WTC11 (cell line): ENCODE results near the gene PLXNA2. TPM values are rescaled to one million over a fixed set of nuclear protein-coding genes. Genes with fewer than 3 reads are reported as not detected.

Experiments
- ATAC-seq: fragments of 200-7000 bp; cut with Tn5 transposase; 2 replicates; pipeline ENCODE4 v1.10.0; 2021; ENCODE audit warnings: mild to moderate bottlenecking, moderate library complexity
- CTCF ChIA-PET: fragments of 300-600 bp; sonication (Branson Sonifier 250); formaldehyde crosslinking; loops from one replicate; lab custom pipeline; 2021; ENCODE audit warnings: antibody characterized with exemption; lab: Charles Lee
- POLR2A ChIA-PET: fragments of 350-600 bp; sonication (Branson Sonifier 250); formaldehyde crosslinking; loops from one replicate; lab custom pipeline; 2021; ENCODE audit warnings: antibody characterized with exemption; lab: Charles Lee
- DNase-seq: peaks from one replicate; pipeline ENCODE4 v3.0.0; 2021; ENCODE audit warnings: low spot score
- H3K27ac Mint-ChIP-seq: 2 replicates; pipeline ENCODE4 v1.8.0; 2021; ENCODE audit warnings: mixed read lengths
- H3K27me3 Mint-ChIP-seq: 2 replicates; pipeline ENCODE4 v1.8.0; 2021; ENCODE audit warnings: low read depth, mild to moderate bottlenecking, moderate library complexity, mixed read lengths
- H3K36me3 Mint-ChIP-seq: 2 replicates; pipeline ENCODE4 v1.8.0; 2021; ENCODE audit warnings: mixed read lengths
- H3K4me1 Mint-ChIP-seq: 2 replicates; pipeline ENCODE4 v1.8.0; 2022; ENCODE audit warnings: mixed read lengths
- H3K4me3 Mint-ChIP-seq: 2 replicates; pipeline ENCODE4 v1.8.0; 2021; ENCODE audit warnings: mild to moderate bottlenecking, moderate library complexity, mixed read lengths
- H3K9me3 Mint-ChIP-seq: 2 replicates; pipeline ENCODE4 v1.8.0; 2021; ENCODE audit warnings: mixed read lengths
- AFF4 ChIP-seq: sonication (generic); formaldehyde crosslinking; IDR thresholded peaks from 2 replicates; pipeline ENCODE4 v1.8.1; 2023; ENCODE audit warnings: mild to moderate bottlenecking, missing genetic modification reagents, borderline replicate concordance
- E2F1 ChIP-seq: sonication (generic); formaldehyde crosslinking; IDR thresholded peaks from 2 replicates; pipeline ENCODE4 v1.8.0; 2022; ENCODE audit warnings: mild to moderate bottlenecking, missing genetic modification reagents
- GTF2I ChIP-seq: fragments of 250-450 bp; sonication (Bioruptor Pico); conservative IDR thresholded peaks from 2 replicates; pipeline ENCODE4 v1.4.0; 2021; ENCODE audit warnings: mild to moderate bottlenecking
- HMGA2 ChIP-seq: fragments of 250-450 bp; sonication (Bioruptor Pico); IDR thresholded peaks from 2 replicates; pipeline ENCODE4 v1.4.0; 2021; ENCODE audit warnings: mild to moderate bottlenecking, moderate library complexity
- JAZF1 ChIP-seq: fragments of 250-450 bp; sonication (Bioruptor Pico); IDR thresholded peaks from 2 replicates; pipeline ENCODE4 v1.9.0; 2021; ENCODE audit warnings: moderate library complexity, mild to moderate bottlenecking, inconsistent platforms
- NFE2L1 ChIP-seq: sonication (generic); formaldehyde crosslinking; IDR thresholded peaks from 2 replicates; pipeline ENCODE4 v1.8.1; 2023; ENCODE audit warnings: missing genetic modification reagents
- PRDM15 ChIP-seq: sonication (generic); formaldehyde crosslinking; IDR thresholded peaks from 2 replicates; pipeline ENCODE4 v1.8.0; 2022; ENCODE audit warnings: missing genetic modification reagents
- PREB ChIP-seq: sonication (generic); formaldehyde crosslinking; IDR thresholded peaks from 2 replicates; pipeline ENCODE4 v1.8.1; 2022; ENCODE audit warnings: mild to moderate bottlenecking, missing genetic modification reagents, moderate library complexity, borderline replicate concordance
- USF1 ChIP-seq: sonication (generic); formaldehyde crosslinking; IDR thresholded peaks from 2 replicates; pipeline ENCODE4 v1.8.0; 2022; ENCODE audit warnings: mild to moderate bottlenecking, missing genetic modification reagents
- ZBTB21 ChIP-seq: sonication (generic); formaldehyde crosslinking; IDR thresholded peaks from 2 replicates; pipeline ENCODE4 v1.8.1; 2023; ENCODE audit warnings: mild to moderate bottlenecking, missing genetic modification reagents, borderline replicate concordance
- ZNF121 ChIP-seq: sonication (generic); formaldehyde crosslinking; IDR thresholded peaks from 2 replicates; pipeline ENCODE4 v1.8.0; 2023; ENCODE audit warnings: missing genetic modification reagents
- ZNF138 ChIP-seq: sonication (generic); formaldehyde crosslinking; conservative IDR thresholded peaks from 2 replicates; pipeline ENCODE4 v1.8.1; 2022; ENCODE audit warnings: mild to moderate bottlenecking, moderate library complexity, missing genetic modification reagents
- ZNF219 ChIP-seq: sonication (generic); formaldehyde crosslinking; IDR thresholded peaks from 2 replicates; pipeline ENCODE4 v1.8.0; 2023; ENCODE audit warnings: missing genetic modification reagents, mild to moderate bottlenecking, borderline replicate concordance
- ZNF263 ChIP-seq: sonication (generic); formaldehyde crosslinking; IDR thresholded peaks from 2 replicates; pipeline ENCODE4 v1.8.1; 2022; ENCODE audit warnings: low read depth, mild to moderate bottlenecking, moderate library complexity, missing genetic modification reagents
- ZNF396 ChIP-seq: fragments of 250-450 bp; sonication (Bioruptor Pico); IDR thresholded peaks from 2 replicates; pipeline ENCODE4 v1.8.0; 2021; ENCODE audit warnings: mild to moderate bottlenecking, moderate library complexity, borderline replicate concordance
- total RNA-seq: library from RNA; stranded (reverse); gene quantifications from 3 replicates; pipeline ENCODE4 v1.2.3, GENCODE V29; 2021
- TF ChIP-seq, protein P1 (sequence below): sonication (generic); formaldehyde crosslinking; IDR thresholded peaks from 2 replicates; pipeline ENCODE4 v1.8.1; 2023; ENCODE audit warnings: mild to moderate bottlenecking, moderate library complexity, missing genetic modification reagents
- TF ChIP-seq, protein P2 (sequence below): sonication (generic); formaldehyde crosslinking; IDR thresholded peaks from 2 replicates; pipeline ENCODE4 v1.8.1; 2022; ENCODE audit warnings: low read depth, missing genetic modification reagents, borderline replicate concordance
- TF ChIP-seq, protein P3 (sequence below): sonication (generic); formaldehyde crosslinking; IDR thresholded peaks from 2 replicates; pipeline ENCODE4 v1.8.0; 2022; ENCODE audit warnings: mild to moderate bottlenecking, missing genetic modification reagents

Gene PLXNA2
- total RNA-seq, 1 experiment from 2014 or later: 4.2 TPM

- DNase-seq: no peak
- H3K4me1 Mint-ChIP-seq: peaks cover 5% of the 10 kb centered on the region
- H3K9me3 Mint-ChIP-seq: peaks cover 16% of the 10 kb centered on the region
- POLR2A ChIA-PET: no interaction called here
- CTCF ChIA-PET: no interaction called here
- H3K4me3 Mint-ChIP-seq: no peak overlapping the region
- peaks cover 2% of the 10 kb centered on the region; the same call in 1 of the 2 replicates for H3K27me3 Mint-ChIP-seq
- no peak overlapping the region for H3K27ac Mint-ChIP-seq
- ATAC-seq: no peak
- peaks cover 8% of the 10 kb centered on the region for H3K36me3 Mint-ChIP-seq
- TF ChIP-seq, protein P1, sequence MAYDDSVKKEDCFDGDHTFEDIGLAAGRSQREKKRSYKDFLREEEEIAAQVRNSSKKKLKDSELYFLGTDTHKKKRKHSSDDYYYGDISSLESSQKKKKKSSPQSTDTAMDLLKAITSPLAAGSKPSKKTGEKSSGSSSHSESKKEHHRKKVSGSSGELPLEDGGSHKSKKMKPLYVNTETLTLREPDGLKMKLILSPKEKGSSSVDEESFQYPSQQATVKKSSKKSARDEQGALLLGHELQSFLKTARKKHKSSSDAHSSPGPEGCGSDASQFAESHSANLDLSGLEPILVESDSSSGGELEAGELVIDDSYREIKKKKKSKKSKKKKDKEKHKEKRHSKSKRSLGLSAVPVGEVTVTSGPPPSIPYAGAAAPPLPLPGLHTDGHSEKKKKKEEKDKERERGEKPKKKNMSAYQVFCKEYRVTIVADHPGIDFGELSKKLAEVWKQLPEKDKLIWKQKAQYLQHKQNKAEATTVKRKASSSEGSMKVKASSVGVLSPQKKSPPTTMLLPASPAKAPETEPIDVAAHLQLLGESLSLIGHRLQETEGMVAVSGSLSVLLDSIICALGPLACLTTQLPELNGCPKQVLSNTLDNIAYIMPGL: no peak
- TF ChIP-seq AFF4 (CRISPR knock-in tag) (no peak), PREB (CRISPR knock-in tag) (no peak), ZNF263 (no peak), USF1 (CRISPR knock-in tag) (no peak), ZNF219 (CRISPR knock-in tag) (no peak), ZNF138 (no peak), NFE2L1 (CRISPR knock-in tag) (no peak), HMGA2 (CRISPR knock-in tag) (no peak), PRDM15 (no peak), E2F1 (no peak), GTF2I (CRISPR knock-in tag) (no peak), ZNF121 (no peak), ZNF396 (CRISPR knock-in tag) (no peak), ZBTB21 (CRISPR knock-in tag) (no peak), JAZF1 (CRISPR knock-in tag) (no peak)
- TF ChIP-seq, protein P2, sequence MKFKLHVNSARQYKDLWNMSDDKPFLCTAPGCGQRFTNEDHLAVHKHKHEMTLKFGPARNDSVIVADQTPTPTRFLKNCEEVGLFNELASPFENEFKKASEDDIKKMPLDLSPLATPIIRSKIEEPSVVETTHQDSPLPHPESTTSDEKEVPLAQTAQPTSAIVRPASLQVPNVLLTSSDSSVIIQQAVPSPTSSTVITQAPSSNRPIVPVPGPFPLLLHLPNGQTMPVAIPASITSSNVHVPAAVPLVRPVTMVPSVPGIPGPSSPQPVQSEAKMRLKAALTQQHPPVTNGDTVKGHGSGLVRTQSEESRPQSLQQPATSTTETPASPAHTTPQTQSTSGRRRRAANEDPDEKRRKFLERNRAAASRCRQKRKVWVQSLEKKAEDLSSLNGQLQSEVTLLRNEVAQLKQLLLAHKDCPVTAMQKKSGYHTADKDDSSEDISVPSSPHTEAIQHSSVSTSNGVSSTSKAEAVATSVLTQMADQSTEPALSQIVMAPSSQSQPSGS (CRISPR knock-in tag): no peak
- TF ChIP-seq, protein P3, sequence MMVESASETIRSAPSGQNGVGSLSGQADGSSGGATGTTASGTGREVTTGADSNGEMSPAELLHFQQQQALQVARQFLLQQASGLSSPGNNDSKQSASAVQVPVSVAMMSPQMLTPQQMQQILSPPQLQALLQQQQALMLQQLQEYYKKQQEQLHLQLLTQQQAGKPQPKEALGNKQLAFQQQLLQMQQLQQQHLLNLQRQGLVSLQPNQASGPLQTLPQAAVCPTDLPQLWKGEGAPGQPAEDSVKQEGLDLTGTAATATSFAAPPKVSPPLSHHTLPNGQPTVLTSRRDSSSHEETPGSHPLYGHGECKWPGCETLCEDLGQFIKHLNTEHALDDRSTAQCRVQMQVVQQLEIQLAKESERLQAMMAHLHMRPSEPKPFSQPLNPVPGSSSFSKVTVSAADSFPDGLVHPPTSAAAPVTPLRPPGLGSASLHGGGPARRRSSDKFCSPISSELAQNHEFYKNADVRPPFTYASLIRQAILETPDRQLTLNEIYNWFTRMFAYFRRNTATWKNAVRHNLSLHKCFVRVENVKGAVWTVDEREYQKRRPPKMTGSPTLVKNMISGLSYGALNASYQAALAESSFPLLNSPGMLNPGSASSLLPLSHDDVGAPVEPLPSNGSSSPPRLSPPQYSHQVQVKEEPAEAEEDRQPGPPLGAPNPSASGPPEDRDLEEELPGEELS (CRISPR knock-in tag): no peak
These were observed 20.4 kb upstream of the PLXNA2 start for GRCh38 chr1:208264469-208265121.
